PC-3 (cell line): ENCODE results near the gene TCN1.

Experiments used
- EZH2 ChIP-seq: fragments of 300-600 bp; sonication (generic); IDR thresholded peaks from one replicate; pipeline ENCODE4 v1.6.1; 2017; ENCODE audit warnings: antibody characterized with exemption, mild to moderate bottlenecking, low read length; ENCODE audit not compliant: unreplicated experiment
- EZH2phosphoT487 ChIP-seq: fragments of 300-600 bp; sonication (generic); IDR thresholded peaks from 2 replicates; pipeline ENCODE4 v1.6.1; 2018; ENCODE audit warnings: mild to moderate bottlenecking, antibody characterized with exemption, low read length, borderline replicate concordance
- TF ChIP-seq, protein P1 (sequence below): fragments of 300-600 bp; sonication (generic); conservative IDR thresholded peaks from 2 replicates; pipeline ENCODE4 v1.5.1; 2017; ENCODE audit warnings: antibody characterized with exemption, low read depth, mild to moderate bottlenecking, low read length

DNA sequence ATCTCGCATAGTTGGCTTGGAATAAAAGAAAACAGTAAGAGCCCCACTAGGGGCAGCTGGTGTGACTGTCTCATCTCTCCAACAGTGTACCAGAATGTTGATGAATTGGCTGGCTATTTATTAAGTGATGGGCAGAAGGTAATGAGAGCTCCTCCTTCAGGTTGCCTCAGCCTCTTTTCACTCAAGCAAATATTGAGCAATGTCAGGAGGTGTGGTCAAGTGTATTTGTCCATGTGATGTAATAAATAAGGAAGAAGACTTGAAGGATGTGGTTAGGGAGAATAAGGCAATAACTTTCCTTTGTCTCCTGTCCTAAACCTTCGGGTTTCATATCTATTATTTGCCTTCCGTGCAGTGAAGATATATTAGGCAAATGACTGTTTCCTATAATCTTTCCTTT, at the start of gene TCN1:
- TF ChIP-seq, protein P1, sequence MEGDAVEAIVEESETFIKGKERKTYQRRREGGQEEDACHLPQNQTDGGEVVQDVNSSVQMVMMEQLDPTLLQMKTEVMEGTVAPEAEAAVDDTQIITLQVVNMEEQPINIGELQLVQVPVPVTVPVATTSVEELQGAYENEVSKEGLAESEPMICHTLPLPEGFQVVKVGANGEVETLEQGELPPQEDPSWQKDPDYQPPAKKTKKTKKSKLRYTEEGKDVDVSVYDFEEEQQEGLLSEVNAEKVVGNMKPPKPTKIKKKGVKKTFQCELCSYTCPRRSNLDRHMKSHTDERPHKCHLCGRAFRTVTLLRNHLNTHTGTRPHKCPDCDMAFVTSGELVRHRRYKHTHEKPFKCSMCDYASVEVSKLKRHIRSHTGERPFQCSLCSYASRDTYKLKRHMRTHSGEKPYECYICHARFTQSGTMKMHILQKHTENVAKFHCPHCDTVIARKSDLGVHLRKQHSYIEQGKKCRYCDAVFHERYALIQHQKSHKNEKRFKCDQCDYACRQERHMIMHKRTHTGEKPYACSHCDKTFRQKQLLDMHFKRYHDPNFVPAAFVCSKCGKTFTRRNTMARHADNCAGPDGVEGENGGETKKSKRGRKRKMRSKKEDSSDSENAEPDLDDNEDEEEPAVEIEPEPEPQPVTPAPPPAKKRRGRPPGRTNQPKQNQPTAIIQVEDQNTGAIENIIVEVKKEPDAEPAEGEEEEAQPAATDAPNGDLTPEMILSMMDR: peak; percentile 56
- TF ChIP-seq EZH2 (no peak), EZH2phosphoT487 (no peak)
